SK-N-DZ (cell line): ENCODE data around the gene C3orf49.

Source experiments
- DNase-seq: peaks from one replicate; pipeline ENCODE4 v3.0.0-alpha.2; 2015; ENCODE audit warnings: low spot score

C3orf49 gene

GRCh38 chr3:63886858-63887257, 67.8 kb downstream of the C3orf49 start:
- DNase-seq, result no peak

- DNase-seq, result no peak
These were observed 72.4 kb downstream of the C3orf49 start for GRCh38 chr3:63891518-63891917.

GRCh38 chr3:63892773-63893352, 73.8 kb downstream of the C3orf49 start:
- DNase-seq, result no peak

DNA sequence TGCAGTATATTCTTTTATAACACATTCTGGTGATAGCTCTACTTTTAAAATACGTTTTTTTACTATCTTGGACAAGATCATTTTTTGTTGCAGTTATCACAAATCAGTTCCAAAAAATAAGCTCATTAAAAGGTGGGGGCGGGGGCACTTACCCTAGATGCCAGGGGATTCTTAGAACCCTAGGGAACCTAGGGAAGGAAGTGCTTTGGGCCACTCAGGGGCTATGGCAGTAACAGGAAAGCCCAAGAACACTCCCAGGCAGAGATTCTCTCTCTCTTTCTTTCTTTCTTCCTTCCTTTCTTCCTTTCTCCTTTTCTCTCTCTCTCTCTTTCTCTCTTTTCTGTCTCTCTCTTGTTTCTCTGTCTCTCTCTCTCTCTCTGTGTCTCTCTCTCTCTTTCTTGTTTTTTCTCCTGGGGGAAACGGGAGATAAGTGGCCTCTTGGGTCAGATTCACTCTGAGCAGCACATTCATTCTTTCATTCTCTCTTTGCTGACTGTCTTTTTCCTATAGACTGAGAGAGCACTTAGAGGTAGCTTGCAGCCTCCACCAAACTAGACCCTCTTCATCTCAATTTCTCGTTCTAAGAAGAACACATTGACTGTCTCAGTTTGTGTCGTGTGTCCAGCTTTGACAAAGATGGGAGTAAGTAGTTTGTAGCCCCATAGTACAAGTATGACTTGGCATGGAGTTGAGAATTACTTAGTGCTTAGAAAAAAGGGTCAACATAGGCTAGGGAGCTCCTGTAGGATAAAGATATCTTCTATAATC, 76.5 kb downstream of the C3orf49 start:
- DNase-seq, result no peak

GRCh38 chr3:63896332-63897030, 77.4 kb downstream of the C3orf49 start:
- no peak for DNase-seq
